CD4-positive, alpha-beta T cell treated with Interleukin-17A for 4 hours (primary cell): ENCODE results near the gene CCL18.
"Not testable (repeated sequence)": the region's sequence is repeated elsewhere in the genome, so short reads cannot be mapped to it uniquely, and the experiment has no call there.

Experiments
- DNase-seq: peaks from one replicate; pipeline ENCODE4 v3.0.0-alpha.2; 2020; ENCODE audit warnings: mixed read lengths

Gene CCL18, protein sequence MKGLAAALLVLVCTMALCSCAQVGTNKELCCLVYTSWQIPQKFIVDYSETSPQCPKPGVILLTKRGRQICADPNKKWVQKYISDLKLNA

DNA sequence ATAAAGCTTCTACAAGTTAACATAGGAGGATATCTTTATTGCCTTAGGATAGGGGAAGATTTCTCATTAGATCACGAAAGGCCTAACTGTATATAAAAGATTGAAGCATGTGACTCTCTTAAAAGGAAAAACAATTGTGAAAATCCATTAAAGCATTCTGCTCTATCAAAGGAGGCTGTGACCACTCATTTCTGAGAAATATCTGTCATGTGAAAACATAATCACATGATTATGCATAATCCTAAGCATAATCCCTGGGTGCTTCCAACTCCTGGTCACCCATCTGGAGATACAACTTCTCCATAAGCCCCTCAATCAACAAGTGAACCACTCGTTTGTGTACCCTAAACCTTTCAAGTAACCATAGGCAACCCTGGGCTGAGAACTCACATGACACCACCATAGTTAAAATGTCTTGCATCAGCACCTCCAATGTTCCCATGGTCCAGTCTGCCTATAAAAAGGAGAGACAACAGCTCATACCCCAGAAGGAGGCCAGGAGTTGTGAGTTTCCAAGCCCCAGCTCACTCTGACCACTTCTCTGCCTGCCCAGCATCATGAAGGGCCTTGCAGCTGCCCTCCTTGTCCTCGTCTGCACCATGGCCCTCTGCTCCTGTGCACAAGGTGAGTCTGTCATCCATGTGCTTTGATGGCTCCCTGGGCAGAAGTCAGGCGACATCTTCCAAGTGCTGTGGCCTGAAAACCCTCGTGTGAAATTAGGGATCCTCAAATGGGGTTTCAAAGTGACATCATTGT, at the start of gene CCL18:
TSS of gene CCL18 (plus strand) at position 487 of the 756 bp plus-strand sequence. CDS start at position 558, 71 bp downstream.
- no peak for DNase-seq

DNA sequence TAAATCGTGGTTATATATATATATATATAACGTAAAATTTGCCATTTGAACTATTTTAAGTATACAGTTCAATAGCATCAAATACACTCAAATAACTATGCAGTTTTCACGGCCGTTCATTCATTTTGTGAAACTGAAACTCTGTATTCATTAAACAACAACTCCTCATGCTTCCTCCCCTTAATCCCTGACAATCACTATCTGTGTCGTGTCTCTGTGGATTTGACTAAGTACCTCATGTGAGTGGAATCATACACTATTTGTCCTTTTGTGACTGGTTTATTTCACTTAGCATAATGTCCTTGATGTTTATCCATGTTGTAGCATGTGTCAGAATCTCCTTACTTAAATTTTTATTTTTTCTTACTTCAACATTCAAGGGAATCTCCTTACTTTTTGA, 49.1 kb upstream of the CCL18 start:
- DNase-seq, result no peak

DNA sequence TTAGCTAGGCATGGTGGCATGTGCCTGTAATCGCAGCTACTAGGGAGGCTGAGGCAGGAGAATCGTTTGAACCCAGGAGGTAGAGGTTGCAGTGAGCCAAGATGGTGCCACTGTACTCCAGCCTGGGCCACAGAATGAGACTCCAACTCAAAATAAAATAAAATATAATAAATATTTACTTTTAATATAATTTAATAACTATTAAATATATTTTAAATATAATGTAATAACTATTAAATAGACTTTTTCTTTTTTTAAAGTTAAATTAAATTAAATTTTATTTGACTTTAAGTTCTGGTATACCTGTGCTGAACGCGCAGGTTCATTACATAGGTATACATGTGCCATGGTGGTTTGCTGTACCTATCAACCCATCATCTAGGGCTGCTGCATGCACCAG, 48.2 kb upstream of the CCL18 start:
- DNase-seq, result not testable (repeated sequence)

DNA sequence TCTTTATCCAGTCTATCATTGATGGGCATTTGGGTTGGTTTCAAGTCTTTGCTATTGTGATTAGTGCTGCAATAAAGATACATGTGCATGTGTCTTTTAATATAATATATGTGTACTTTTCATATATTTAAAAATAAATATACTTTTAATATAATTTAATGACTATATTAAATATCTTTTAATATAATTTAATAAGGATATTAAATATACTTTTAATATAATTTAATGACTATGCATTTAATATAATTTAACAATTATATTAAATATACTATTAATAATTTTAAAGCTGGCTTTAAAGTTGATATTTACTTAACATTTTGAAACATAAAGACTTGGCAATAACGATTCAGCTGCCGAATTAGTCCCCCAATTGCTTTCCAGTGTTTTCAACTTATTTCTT, 47.5 kb upstream of the CCL18 start:
- DNase-seq, result no peak

DNA sequence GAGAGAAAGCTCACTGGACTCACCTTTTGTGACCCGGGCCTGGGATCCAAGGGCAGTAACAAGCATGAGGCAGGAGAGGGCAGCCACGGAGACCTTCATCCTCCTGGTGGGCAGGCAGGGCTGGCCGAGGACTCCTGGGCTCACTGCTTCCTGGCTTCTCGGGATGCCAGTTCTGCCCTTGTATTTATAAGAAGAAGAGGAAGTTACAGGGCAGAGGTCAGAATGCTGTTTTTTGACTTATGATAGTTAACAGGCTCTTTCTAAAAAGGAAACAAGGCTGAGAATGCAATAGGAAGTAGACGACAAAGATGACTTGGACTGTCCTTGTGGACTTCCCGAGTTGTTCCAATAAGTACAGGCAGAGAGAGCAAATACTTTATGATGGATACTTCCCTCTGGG, 46.3 kb upstream of the CCL18 start, which contains the start of gene CCL23:
TSS of gene CCL23 (minus strand) at position 174 of the 400 bp plus-strand sequence. CDS start at position 99, 75 bp downstream.
- no peak for DNase-seq

DNA sequence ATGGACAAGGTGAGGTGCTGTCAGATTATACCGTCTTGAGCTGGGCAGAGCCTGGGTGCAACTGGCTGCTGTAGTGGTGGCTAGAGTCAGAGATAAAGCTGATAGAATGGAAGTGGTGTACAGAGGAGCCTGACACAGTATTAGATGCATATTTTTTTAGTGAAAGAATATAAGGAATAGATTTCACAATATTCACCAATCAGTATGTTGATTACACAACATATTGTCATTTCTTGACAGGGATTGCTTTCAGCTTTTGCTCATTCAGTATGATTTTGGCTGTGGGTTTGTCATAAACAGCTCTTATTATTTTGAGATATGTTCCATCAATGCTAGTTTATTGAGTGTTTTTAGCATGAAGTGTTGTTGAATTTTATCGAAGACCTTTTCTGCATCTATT, 44.6 kb upstream of the CCL18 start:
- DNase-seq, result no peak

DNA sequence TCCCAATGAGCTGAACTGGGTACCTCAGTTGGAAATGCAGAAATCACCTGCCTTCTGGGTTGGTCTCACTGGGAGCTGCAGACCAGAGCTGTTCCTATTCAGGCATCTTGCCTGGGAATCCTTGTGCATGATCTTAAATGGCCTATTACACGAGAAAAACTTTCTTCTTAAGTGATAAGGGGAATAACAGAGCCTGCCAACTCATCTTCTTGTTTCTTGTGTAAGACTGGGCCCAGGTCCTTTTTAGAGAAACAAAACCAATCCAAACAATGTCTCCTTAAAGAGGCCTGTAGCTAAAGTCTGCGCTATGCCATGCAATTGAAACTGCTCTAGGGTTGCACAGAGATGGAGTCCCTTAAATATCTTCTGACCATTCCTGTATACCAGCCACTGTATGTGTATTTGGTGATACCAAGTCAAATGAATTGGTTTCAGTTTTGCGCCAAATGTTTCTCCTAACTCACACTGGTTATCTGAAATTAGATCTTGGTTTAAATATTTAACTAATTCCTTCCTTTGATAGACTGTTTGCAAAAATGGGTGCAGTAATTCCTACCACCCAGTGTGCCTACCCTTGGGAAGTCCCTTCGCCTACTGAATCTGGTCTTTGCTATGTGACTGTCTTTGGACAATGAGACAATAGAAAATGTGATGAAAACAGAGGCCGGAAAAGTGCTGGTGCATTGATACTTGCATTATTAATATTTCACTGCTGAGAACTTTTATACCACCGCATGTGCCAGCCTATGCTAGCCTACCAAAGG, 39.8 kb upstream of the CCL18 start:
- DNase-seq, result no peak

DNA sequence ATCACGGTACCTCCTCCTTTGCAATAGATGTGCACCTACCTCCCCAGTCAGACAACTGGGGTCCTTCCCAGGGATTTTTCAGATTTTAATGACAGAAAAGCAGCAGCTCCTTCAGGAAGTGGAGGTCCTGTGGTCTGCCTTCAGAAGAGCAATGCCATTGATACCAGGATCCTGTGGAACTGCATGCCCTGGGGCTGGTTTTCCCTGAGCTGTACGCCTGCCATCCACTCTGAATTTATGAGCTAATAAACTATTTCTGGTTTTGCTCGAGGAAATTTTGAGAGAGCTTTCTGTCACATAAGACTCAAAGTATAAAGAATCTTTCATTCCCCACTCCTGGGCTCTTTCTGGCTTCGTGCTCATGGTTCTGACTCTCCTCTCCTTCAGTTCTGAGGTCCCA, 36.3 kb upstream of the CCL18 start:
- no peak for DNase-seq

DNA sequence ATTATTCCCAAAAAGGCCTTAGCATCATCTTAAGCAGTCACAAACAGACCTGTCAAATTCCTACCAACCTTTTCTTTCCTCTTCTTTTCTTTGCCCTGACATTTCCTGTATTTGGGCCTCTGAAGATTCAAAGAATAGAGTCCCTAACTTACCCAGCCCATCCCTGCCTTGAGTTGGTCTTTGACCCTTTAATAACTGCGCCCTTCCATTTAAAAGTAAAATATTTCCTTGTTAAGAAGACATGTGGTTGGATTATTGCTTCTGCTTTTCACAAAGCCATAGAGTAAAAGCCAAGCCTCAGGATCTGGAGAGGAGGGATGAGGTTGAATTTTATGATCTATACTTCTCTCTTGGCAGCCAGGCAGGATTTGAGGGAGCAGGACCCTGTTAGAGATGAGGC, 33.1 kb upstream of the CCL18 start:
- no peak for DNase-seq

DNA sequence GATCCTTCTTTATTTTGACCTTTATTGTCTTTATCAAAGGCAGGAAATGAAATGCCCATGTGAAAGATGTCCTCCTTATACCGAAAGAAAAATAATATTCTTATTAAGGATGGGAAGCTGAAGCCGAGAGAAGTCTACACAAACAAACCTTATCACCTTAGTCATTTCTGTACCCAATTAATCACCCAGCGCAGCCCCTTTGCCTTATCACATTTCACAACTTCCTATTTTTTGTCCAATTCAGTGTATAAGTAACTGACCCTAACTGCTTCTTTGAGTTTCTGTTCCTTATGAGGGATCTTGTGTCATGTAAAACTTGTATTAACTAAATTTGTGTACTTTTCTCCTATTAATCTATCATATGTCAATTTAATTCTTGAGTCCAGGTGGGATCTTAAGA, 29.9 kb upstream of the CCL18 start:
- DNase-seq, result no peak

DNA sequence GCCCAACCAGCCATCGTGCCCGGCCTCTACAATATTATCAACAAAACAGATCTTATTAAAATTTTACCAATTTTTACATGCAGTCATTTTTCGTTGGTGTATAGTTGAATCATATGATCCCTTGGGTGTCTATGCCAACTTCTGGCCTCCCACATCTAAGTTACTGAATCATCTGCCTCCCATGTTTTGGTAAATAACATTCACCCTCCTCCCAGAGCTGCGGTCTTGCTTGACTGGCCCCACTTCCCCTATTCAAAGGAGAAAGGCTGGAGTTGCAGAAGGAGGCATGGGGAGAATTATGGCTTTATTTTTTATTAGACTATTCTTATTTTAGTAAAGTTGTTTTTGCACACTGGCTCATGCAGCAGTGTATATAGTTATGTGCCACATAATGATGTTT, 27.8 kb upstream of the CCL18 start:
- DNase-seq, result no peak

DNA sequence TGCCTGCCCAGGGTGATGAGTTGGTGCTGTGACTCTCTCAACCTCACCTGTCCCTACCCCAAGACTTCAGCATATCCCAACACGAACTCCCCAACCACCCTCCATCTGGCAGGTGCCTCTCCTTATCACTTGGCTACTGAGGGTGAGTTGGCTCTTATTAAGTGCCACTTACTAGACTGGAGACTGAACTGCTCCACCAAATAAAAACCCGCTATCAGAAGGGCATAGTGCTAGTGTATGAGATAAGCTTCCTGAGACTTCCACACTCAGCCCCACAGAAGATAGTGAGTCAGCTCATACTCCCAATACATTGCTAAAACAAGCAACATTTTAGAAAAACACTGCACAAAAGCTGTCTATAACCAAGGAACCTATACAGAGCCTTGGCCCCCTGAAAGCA, 16.0 kb upstream of the CCL18 start:
- no peak for DNase-seq

DNA sequence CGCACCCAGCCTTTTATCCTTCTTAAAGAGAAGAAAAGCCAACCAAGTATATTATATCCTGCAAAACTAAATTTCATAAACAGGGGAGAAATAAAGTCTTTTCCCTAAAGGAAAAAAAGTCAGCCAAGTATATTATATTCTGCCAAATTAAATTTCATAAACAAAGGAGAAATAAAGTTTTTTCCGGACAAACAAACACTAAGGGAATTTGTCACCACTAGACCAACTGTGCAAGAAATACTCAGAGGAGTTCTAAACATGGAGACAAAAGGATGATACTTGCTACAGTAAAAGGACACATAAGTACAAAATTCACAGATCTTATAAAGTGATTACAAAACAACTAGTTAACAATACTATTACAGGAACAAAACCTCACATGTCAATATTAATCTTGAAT, 14.4 kb upstream of the CCL18 start:
- no peak for DNase-seq

DNA sequence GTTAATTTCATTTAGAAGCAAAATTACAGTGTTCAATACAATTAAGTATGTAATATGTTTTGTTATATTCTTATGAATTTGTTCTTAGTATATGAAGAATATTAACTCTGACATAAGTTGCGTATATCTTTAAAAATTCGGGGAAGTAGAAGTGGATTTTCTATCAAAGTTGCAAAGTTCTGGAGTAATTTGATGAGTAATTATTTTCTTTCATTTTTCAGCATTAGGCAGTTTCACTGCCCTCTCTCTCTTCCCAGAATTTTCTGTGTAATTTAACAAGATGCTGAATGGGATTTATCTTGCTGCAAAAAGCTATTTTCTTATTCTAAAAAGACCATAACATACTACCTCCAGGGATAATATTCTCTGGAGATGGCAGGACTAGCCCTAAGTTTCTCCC, 8.9 kb upstream of the CCL18 start:
- no peak for DNase-seq

DNA sequence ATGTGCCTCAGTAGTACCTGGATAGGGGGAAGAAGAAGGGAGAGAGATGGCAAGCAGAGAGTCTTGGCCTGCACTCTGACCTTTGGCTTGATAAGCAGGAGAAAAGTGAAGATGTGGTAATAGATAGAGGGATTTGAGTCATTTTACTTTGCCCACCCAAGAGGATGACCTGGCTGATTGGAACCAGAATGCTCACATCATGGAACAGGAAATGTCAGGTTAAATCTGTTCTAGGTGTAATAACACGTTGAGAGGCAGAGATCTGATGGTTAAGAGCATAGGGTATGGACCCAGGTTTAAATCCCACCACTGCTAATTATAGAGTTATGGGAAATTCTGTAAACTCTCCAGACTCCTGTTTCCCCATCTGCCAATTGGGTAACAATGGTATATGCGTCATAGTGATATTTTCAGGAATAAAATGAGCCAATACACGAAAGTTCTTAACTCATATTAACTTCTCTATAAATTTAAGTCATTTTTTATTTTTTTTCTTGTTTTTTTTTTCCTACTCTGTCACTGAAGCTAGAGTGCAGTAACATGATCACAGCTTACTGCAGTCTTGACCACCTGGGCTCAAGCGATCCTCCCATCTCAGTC, 8.1 kb upstream of the CCL18 start:
- DNase-seq, result no peak

DNA sequence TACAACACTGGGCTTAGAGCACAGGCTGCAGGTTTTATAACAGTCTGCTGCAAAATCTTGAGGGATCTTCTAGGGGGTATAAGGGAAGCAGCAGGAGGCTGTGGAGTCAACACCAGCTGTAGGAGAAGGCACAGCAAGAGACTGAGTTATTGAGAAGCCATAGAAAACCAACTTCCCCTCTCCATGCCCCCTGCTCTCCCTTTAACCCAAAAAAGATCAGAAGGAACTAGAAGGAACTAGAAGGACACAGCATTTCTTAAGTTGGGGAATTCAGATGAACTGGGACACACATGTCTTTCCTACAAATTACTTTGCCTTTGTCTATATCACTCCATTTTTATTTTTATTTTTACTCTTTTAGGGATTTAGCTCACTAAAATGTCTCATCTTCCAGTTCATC, 6.2 kb upstream of the CCL18 start:
- DNase-seq, result no peak

DNA sequence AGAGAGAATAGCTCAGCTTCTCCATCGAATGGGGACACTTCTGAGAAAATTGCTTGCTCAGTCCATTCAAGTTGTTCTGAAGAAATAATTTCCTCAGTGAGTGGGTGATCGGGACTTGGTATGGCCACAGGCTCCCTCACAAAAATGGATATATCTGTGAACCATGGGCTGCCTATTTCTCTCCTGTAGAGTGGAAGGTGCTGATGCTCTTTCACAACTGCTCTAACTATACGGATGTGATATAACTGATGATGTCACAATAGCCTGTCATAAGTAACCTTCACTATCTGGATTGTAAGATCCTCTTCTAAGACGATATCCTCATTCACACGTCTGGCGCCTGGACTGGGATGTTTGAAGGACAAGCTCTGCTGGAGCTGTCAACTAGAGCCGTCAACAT, 4.7 kb upstream of the CCL18 start:
- DNase-seq, result no peak

DNA sequence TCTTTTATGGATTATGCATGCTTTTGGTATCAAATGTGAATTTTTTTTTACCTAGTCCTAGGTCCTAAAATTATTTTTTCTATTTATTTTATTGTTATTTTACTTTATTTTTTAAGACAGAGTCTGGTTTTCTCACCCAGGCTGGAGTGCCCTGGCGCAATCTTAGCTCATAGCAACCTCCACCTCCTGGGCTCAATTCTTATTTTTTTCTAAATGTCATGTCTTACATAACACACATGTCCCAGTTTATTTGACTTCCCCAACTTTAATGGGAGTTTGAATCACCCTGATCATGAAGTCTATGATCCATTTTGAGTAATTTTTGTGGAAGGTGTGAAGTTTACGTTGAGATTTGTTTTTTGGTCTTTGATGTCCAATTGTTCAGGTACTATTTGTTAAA, 3.3 kb upstream of the CCL18 start:
- no peak for DNase-seq

DNA sequence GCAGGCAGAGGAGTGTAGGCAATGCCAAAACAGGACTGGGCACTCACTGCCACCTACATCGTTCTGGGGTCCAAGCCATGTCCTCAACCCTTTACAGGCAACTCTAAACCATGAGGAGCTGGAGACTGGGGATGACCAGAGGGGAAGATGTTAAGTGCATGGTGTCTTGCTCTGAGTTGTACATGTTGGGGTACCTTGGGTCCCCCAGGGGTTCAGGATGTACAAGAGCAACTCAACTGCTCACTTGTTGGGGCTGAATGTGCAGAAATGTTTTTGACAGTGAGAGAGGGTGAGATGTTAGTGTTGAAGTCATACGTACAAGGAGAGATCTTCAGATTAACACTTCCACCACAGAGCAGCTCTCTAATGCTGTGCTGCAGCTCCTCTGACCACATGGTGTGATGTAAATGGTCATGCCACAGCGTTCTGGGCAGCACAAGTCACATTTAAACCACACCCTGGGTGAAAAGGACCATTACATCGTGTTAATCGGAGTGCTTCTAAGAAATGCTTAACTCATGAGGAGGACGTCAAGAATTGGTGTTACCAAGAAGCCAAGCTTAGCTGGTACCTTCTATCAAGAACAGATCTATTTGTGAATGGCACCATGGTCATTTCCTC, 2.4 kb downstream of the CCL18 start:
- DNase-seq, result no peak

DNA sequence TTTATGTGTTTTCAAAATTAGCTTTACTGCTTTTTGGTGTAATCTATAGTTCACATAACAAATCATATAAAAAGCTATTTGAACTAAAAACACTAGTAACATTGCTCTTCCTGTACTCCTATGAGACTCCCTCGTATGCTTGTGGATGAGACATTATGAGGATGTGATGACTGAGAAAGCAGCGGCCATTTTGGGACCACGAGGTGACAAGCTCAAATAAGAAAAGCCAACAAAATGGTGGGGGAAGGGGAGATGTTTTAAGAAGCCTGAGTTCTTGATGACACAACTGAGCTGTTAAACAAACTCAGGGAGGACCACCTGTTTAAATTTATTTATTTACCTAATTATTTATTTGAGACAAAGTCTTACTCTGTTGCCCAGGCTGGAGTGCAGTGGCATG, 4.5 kb downstream of the CCL18 start:
- DNase-seq, result no peak

DNA sequence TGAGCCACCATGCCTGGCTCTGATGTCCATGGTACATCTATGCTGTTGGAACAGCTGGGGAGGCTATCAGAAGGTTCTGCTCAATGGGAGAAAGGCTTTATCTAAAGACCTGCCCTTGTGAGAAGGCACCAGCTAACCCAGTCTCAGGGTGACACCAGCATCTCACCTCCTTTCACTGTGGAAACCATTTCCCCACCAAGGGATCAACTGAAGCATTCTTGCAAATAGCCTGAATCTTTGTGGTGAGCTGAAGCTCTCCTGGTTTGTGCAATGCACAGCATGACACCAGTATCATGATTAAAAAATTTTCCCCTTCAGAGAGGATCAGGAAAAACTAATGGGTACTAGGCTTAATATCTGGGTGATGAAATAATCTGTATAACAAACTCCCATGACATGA, 5.1 kb downstream of the CCL18 start:
- DNase-seq, result no peak

DNA sequence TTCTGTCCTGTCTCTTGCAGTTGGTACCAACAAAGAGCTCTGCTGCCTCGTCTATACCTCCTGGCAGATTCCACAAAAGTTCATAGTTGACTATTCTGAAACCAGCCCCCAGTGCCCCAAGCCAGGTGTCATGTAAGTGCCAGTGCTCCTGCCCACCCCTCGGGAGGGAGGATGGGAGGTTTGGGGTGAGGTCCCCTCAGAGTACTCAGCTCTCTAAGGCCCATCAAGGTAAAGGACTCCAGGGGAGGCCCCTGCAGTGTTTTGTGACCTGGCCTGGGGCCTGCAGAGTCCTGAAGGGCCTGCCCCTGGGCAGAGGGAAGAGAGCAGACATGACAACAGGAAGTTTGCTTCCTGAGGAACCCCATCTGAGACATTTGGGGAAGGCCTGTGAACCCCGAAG, 6.4 kb downstream of the CCL18 start:
- DNase-seq, result no peak

DNA sequence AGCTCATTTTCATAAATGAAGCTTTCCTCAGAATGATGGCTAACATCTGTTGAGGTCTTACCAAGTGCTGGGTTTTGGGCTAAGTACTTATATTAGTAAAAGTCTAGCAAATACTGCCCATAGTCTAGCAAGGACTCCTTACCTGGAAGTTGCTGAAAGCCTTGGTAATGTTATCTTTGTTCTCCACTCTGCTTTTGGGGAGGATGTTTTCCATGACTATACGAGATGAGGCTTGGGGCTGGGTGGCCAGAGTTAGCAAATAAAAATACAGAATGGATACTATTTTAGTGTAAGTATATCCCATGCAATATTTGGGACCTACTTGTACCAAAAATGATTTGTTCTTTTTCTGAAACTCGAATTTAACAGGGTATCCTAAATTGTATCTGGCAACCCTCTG, 7.7 kb downstream of the CCL18 start:
- no peak for DNase-seq
